ENCODE results near the gene TMTC1.

TMTC1 gene

DNA sequence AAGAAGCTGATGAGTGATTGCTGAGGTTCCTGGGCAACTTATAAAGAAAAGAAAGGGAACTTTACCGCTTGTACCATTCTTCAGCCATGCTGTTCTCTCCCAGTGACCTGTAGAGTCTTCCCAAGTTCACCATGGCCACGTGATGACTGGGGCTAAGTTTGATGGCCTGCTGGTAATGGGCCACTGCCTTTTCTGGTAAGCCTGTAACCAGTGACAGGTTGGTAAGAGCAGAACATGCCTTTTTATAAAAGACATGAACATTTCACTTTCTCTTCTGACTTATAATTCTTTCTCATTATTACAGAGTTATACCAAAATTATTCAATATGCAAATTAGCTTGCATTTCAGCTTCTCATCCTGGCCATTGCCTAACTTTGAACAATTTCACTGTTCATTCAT is 265.3 kb downstream of the TMTC1 start:
- no peak for DNase-seq

DNA sequence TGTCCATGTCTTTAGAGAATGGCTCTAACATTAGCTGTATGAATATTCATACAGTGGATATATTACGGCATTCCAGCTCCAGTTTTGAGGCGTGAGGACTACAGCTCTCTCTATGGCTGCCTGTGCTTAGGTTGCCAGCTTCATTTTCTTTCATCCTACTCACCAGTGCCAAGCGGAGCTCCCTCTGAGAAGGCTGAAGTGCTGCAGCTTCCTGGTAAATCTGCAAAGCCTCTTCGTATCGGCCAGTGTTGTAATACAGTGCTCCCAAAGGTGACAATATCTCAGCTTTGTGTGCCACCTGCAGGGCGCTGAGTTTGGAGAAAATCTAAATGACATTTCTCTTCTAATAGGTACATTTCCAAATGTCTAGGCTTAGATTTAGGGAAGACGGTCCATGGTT is 266.5 kb downstream of the TMTC1 start:
- DNase-seq = no peak

DNA sequence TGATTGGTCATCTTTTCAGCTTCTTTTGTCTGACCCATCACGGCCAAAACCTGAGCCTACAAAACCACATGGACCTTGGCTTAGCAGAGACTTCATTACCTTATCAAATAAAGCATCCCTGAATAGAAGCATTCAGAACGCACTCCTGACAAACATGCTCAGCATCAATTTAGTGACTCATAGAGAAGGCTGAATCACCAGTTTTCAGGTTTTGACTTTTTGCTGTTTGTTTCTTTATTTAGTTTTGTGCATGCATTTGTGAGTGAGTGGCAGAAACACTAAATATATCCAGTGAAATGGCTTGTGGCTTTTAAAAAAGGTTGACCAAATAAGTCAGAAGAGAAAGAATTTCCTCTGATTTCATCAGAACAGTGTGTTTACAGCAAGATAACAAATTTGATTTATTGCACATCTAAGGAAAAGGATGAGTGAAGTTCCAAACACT is 267.3 kb downstream of the TMTC1 start:
- DNase-seq = no peak

DNA sequence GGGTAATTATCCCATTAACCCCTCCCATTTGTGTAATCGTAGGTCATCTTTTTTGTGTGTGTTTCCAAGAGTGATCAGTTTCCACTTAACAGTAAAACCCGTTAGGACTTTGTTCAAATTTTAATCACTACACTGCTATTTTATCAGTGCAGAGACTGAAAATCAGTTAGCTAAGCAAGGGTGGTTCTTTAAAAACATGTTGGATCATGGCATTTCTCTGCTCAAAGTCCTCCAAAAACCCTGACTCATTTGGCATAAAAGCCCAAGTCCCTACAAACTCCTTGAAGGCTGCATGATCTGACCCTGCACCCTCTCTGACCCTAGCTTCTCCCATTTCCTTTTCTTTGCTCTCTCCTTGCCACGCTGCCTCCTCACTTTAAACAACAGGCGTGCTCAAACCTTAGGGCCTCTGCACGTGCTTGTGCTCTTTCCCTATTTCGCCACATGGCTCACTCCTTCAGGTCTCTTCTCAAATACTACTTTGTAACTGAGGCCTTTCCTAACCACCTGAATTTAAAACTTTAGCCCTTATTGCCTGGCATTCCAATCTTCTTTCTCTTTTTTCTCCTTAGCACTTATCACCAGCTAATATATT is 273.1 kb downstream of the TMTC1 start:
- no peak for DNase-seq

DNA sequence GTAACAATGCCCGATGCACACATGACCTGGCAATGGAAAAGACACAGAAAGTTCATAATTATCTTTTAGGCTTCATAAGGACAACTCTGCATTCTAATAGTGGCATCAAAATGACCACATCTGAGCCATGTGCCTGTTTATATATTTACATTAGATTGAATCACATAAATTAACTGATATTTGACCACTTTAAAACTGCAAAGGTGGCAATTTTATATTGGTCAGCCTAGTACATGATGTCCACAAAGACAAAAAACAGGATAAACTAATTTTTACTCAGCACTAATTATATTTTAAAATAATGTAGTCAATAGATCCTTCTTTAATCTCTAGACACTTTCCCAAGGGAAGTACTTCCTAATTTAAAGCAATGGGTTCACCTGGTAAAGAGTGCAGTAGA is 274.2 kb downstream of the TMTC1 start:
- no peak for DNase-seq

DNA sequence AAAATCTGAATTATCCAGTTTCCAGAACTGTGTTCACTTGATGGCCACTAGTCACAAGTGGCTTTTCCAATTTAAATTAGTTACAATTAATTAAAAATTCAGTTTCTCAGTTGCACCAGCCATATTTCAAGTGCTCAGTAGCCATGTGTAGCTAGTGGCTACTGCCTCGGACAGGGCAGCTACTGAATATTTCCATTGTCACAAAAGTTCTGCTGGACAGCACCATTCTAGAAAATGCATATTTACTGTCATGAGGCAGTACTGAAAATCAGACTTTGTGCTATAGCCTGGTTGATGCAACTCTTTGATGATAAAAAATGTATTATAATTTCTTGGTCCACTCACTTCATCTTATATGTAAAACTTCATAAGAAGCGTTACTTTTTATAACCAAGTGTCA is 274.8 kb downstream of the TMTC1 start:
- DNase-seq = no peak

DNA sequence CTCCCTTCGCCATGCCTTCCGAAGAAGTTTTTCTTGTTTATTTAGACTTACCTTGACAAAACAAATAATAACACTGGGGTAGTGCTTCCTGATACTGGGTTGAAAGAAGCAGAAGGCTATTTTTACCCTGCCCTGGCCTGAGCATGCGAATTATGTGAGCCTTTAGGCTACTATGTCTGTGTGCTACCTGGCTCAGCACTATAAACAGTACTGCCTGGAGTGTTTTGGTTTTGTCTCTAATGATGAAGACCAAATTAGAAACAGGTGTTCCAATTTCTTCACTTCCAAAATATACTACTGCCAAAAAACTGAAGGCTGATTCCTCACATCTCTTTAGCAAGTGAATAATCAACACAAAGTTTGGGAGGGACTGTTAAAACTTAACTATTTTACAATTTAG is 278.6 kb downstream of the TMTC1 start:
- no peak for DNase-seq

DNA sequence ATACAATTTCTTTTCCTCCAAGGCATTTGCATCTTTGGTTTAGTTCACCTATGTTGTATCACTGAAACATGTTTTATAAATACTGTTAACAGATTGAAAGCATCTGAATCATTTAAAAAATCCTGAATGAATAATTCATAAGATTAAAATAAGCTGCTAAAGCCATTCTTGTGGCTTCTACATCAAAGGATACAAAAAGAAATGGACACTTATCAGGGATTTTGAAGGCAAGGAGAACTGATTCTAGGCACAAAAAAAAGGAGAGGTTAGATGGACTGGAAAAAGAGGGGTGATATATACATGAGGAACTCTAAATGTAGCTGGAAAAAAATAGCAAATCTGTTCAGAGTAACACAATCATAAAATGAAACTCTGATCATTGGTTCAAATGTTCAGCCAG is 280.5 kb downstream of the TMTC1 start:
- no peak for DNase-seq

DNA sequence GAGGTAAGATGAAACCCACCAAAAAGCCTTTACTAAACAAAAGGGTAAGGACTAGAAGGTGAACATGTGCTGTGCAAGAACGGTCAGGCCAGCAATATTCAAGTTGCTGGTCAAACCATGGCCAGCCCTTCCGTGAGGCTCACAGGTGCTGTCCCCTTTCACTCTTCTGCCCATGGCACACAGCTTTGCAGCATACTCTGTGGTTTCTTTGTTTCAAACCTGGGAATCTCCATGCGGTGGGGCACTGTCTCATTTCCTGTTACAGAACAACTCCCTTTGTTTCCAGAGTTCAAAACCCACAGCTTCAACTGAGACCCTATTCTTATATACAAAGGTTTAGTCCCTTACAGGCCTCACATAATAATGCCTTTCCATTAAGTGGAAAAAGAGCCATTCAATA is 284.5 kb downstream of the TMTC1 start:
- DNase-seq = no peak

DNA sequence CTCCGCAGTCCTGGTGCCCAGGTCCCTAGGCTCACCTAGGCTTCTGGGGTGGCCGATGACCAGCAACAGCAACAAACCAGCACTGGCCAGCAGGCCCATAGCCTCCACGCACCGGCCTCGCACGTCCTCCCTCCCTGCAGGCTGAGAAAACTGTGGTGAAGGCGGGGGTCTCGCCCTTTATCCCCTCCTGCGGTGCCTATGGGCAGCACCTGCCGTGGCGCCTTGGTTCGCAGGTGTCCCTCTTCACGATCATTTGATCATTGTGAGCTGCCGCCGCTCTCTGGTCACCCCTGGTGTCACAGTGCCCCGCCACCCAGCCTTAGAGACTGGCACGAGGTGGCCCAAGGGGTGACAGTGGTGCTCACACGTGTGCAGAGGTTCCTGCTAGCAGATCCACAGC is 286.2 kb downstream of the TMTC1 start, which contains the start of gene OVCH1:
OVCH1 (minus strand) TSS at position 99 of the 400 bp plus-strand sequence; CDS start at position 99, 0 bp downstream.
- DNase-seq = no peak

DNA sequence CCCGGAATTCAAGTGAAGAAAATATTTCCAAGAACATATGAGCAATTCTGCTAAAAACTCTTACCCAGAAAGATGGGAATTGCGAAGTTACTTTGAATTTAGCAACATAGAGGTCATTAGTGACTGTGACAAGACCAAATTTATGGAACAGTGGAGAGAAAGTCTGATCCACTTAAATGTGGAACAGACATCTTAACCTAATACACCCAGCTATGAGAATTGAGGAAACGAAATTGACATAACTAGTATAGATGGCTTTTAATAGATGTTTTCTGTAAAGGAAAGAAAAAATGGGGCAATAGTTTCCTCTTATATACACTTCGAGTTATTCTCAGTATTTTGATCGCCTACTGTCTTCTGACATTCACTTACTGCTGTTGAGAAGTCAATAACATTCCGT is 290.9 kb downstream of the TMTC1 start:
- no peak for DNase-seq

DNA sequence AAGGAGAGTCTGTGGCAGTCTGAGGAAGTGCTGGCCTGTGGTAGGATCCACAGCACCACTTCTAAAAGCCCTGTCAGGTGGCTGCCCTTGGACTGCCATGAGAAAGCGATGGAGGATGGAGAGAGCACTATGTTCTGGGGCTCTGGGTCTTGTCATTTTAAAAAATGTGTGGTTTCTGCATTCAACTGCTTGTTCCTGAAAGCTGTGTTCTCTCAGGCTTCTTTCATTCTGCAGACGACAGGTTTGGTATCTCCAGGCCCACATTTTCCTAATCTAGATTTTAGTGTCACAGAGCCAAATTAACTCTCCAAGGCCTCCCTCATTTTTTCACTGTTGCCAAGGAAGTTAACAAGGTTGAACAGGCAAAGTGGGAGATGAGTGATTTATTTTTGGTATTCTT is 296.8 kb downstream of the TMTC1 start:
- no peak for DNase-seq

DNA sequence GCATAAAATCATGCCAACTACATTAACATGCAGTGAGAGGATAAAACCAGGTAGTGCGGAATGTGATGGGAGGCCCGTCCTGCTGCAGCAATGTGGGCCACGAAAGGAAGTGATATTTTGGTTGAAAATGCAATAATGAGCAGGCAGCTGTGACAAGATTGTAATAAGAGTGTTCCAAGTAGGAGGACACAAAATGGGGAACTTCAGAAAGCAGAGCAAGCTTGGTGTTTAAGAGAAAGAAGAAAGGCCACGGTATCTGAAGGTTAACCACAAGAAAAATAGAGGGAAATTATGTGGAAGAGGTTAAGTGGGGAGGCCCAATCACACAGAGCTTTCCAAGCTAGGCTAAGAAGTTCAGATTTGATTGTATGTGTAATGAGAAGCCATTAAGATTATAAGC is 320.5 kb downstream of the TMTC1 start:
- DNase-seq = no peak

DNA sequence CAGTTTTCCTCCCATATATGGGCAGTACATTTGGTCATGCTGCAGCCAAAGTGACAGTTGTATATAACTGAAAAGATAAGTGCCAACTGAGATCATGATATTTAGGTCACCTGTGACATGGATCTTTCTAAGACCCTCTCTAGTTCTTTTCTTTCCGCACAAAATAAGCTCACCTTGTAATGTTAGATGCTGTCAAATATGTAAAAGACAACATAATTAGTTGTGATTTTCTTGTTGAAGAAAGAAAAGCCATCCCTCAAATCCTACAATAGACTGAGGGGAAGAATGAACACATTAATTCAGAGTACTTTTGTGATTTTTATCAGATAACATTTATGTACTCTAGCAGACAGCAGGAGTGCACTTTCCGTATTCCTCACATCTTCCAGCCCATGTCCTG is 323.7 kb downstream of the TMTC1 start:
- no peak for DNase-seq

DNA sequence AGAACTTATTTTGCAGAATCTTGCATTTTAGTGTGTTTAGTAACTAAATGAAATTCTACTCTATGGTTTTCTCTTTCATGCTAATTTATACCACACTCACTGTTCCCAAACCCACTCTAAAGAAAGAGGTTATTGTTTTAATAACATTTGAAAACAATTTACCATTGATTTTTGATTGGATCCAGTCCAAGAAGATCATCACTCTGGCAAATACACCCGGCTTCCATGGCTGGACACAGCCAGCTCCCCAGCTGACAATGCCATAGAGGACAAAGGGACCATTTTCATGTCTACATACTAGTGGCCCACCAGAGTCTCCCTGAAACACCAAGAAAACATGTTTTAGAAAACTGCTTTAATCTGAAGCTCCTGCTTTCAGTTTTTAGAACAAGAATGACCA is 328.7 kb downstream of the TMTC1 start:
- no peak for DNase-seq

DNA sequence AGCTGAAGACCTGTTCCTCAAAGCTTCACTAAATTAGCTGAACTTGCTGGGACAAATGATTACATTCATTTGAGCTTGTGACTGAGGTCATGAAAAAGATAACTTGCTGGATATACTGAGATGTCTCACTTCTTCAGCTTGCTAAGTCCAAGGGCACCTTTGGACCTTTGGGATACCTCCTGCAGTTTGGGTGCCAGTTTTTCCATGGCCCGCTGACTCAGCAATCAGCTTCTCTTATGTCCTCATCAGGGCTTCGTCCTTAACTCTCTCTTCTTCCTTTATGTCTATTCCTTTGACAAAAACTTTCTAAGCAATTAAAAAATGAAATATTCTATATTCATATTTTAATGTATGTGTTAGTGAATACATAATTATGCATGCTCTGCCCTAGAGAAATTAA is 331.9 kb downstream of the TMTC1 start:
- no peak for DNase-seq
